ENCODE data around the gene DYRK1A.
A peak's percentile ranks its signal among the peaks of the same experiment; 100 is the strongest.

The DYRK1A gene

DNA sequence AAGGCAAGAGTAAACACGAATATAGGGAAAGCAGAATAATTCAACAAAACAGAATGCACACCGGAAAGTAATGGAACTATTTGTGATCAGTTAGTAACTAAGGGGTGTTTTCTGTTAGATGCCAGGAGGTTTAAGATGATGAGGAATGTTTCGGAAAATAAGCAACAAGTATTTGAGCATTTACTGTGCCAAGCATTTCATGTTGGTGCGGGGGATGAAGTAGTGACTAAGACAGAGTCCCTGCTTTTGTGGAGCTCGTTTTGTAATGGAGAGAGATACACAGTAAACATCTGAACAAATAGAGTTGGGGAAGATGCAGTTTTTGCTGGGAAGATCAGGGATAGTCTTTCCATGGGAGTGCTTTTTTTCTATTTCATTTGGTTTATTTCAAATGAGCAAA lies 78.7 kb downstream of the DYRK1A start:
- DNase-seq (ENCODE audit: low spot score) = no peak
- ChIA-PET CTCF (no interaction called here), POLR2A (ENCODE audit: low non-redundant PET) (interaction anchor here (0.5 kb wide), 1 partner anchor 73 kb away, joined by 8 read pairs; no protein-coding TSS in a partner anchor)
- no peak overlapping the region for H3K27ac ChIP-seq
- TF ChIP-seq, protein P1, sequence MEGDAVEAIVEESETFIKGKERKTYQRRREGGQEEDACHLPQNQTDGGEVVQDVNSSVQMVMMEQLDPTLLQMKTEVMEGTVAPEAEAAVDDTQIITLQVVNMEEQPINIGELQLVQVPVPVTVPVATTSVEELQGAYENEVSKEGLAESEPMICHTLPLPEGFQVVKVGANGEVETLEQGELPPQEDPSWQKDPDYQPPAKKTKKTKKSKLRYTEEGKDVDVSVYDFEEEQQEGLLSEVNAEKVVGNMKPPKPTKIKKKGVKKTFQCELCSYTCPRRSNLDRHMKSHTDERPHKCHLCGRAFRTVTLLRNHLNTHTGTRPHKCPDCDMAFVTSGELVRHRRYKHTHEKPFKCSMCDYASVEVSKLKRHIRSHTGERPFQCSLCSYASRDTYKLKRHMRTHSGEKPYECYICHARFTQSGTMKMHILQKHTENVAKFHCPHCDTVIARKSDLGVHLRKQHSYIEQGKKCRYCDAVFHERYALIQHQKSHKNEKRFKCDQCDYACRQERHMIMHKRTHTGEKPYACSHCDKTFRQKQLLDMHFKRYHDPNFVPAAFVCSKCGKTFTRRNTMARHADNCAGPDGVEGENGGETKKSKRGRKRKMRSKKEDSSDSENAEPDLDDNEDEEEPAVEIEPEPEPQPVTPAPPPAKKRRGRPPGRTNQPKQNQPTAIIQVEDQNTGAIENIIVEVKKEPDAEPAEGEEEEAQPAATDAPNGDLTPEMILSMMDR (conservative IDR thresholded peaks at IDR 0.05; ENCODE audit: low read depth) = no peak

DNA sequence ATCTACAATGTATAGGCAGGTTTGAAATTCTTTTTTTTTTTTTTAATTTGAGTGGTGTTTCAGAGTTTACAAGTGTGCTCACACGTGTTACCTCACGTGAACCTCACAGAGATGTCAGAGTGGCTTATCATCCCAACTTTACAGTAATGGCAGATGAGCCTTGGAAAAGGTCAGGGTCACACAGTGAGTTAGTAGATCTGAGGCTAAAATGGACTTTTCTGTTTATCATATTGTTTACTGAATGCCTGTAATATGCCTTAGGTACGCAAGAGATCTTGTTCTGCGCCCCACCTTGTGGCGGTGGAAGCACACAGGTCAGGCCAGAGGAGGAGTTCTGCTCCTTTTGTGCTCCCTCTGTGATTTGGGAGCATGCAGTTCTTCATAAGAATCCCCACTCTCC lies 80.0 kb downstream of the DYRK1A start:
- DNase-seq (ENCODE audit: low spot score) = no peak
- CTCF ChIA-PET = no interaction called here

DNA sequence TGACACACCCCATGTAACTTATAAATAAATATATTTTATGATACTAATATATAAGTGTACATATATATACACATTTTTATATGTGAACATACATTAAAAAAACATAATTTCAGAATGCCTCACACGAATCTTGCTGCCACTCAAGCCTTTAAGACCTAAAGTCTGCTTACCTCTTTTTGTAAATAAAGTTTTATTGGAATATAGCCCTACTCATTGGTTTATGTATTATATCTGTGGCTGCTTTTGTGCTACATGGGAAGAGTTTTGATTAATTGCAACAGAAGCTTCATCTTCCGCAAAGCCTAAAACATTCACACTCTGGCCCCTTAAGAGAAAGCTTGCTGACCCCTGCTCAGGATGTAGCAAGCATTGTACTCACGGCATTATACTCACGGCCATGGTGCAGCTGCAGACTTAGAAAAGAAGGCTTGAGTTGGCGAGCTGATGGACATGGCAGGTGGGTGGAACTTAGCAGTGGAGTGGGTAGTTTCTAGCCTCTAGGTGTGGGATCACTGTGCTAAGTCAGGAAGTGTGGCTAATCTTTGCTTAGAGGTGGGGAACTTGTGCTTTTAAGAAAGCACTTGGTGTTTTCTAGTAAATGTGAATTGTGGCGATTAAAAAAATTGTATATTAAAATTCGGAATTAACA lies 80.8 kb downstream of the DYRK1A start:
- ChIA-PET CTCF (interaction anchor here (0.6 kb wide), 1 partner anchor 16 kb away, joined by 3 read pairs; no protein-coding TSS in a partner anchor), POLR2A (ENCODE audit: low non-redundant PET) (no interaction called here)
- no peak for DNase-seq (ENCODE audit: low spot score)
- H3K27ac ChIP-seq = no peak overlapping the region
- TF ChIP-seq, protein P1 (conservative IDR thresholded peaks at IDR 0.05; ENCODE audit: low read depth) = no peak

More for the DNA sequence above, 80.0 kb downstream of the DYRK1A start:
- TF ChIP-seq, protein P1 (conservative IDR thresholded peaks at IDR 0.05; ENCODE audit: low read depth) = no peak
- H3K27ac ChIP-seq = no peak overlapping the region
- POLR2A ChIA-PET (ENCODE audit: low non-redundant PET) = interaction anchor here (0.7 kb wide), 1 partner anchor 16 kb away, joined by 7 read pairs; no protein-coding TSS in a partner anchor

DNA sequence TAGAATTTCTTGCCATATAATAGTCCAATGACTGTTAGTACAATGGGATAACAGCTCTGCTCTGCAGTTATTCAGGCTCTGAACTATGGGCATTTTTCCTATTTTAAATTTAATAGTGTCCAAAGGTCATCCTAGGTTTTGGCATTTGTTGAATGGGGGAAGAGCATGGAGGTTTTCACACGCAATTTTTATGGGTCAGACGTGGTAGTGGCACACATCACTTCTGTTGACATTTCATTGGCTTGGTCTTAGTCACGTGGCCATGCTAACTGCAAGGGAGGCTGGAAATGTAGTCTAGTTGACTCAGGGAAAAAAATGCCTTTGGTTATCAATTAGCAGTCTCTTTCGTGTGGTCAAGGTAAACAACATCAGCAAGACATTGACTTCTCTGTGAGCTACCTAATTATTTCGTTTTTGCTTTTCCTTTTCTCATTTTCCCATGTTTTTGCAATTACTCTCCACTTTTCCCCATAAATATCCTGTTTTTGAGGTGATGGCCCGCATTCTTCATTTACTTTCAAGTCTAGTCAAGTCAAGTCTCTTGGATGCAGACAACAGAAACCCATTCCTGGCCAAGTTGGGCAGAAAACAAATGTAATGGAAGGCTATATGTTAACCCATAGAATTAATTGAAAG lies 82.8 kb downstream of the DYRK1A start:
- ChIA-PET CTCF (interaction anchor here (0.6 to 0.9 kb wide), 2 partner anchors 14 to 85 kb away, joined by 3 to 4 read pairs; no protein-coding TSS in a partner anchor), POLR2A (ENCODE audit: low non-redundant PET) (no interaction called here)
- TF ChIP-seq, protein P1 (conservative IDR thresholded peaks at IDR 0.05; ENCODE audit: low read depth) = no peak
- DNase-seq (ENCODE audit: low spot score) = no peak
- peak overlapping the region; percentile 42; the same call in 1 of the 2 replicates for H3K27ac ChIP-seq

DNA sequence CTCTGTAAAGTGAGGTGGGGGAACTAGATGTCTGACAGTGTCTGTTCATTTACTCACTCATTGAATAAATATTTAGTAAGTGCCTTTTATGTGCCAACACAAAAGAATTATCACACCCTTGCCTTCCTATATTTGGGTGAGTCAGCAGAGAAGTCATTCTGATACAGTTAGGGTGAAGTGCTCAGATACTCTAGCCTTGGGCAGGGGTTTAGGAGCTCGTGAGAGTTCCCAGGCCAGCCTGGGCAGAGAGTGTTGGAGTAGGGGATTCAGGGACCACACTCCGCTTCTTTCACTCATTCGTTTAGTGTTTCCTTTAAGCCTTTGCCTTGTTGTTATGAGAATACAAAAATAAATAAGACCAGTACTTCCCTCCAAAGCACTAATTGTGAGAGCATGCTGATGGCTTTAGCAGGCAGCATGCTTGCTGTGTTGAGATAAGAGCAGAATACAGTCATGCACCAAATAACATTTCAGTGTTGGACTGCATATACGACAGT lies 83.9 kb downstream of the DYRK1A start:
- peak; percentile 55 for DNase-seq (ENCODE audit: low spot score)
- no peak overlapping the region for H3K27ac ChIP-seq
- TF ChIP-seq, protein P1 (conservative IDR thresholded peaks at IDR 0.05; ENCODE audit: low read depth) = no peak
- CTCF ChIA-PET = no interaction called here
- POLR2A ChIA-PET (ENCODE audit: low non-redundant PET) = no interaction called here

DNA sequence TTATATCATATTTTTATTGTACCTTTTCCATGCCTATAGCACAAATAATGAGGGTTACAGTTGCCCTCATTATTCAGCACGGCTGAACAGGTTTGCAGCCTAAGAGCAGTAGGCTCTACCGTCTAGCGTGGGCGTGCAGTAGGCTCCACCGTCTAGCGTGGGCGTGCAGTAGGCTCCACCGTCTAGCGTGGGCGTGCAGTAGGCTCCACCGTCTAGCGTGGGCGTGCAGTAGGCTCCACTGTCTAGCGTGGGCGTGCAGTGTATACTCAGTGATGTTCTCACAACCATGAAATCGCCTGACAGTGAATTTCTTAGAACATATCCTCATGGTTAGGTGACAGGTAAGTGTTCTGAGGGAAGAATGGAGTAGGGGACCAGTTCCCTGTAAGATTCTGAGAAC lies 84.9 kb downstream of the DYRK1A start:
- H3K27ac ChIP-seq = no peak overlapping the region
- CTCF ChIA-PET = no interaction called here
- POLR2A ChIA-PET (ENCODE audit: low non-redundant PET) = no interaction called here
- TF ChIP-seq, protein P1 (conservative IDR thresholded peaks at IDR 0.05; ENCODE audit: low read depth) = no peak
- no peak for DNase-seq (ENCODE audit: low spot score)

Measured in RWPE1 (cell line).